A673 (cell line): ENCODE measurements around the gene TXNRD2.

Source experiments
- EZH2 ChIP-seq: fragments of 200-600 bp; sonication (generic); IDR thresholded peaks from 2 replicates; pipeline ENCODE4 v1.6.1; 2017; ENCODE audit warnings: borderline replicate concordance, low read depth, mild to moderate bottlenecking, mixed read lengths, antibody characterized with exemption, low read length; ENCODE audit not compliant: poor library complexity, severe bottlenecking
- TF ChIP-seq, protein P1 (sequence below): fragments of 300-800, 200-600 bp; sonication (generic); conservative IDR thresholded peaks from 2 replicates; pipeline ENCODE4 v1.5.1; 2017; ENCODE audit warnings: low read depth, mild to moderate bottlenecking, antibody characterized with exemption, low read length, moderate library complexity, mixed read lengths

GRCh38 chr22:19828035-19828401 is 113.6 kb downstream of the TXNRD2 start:
- TF ChIP-seq, protein P1, sequence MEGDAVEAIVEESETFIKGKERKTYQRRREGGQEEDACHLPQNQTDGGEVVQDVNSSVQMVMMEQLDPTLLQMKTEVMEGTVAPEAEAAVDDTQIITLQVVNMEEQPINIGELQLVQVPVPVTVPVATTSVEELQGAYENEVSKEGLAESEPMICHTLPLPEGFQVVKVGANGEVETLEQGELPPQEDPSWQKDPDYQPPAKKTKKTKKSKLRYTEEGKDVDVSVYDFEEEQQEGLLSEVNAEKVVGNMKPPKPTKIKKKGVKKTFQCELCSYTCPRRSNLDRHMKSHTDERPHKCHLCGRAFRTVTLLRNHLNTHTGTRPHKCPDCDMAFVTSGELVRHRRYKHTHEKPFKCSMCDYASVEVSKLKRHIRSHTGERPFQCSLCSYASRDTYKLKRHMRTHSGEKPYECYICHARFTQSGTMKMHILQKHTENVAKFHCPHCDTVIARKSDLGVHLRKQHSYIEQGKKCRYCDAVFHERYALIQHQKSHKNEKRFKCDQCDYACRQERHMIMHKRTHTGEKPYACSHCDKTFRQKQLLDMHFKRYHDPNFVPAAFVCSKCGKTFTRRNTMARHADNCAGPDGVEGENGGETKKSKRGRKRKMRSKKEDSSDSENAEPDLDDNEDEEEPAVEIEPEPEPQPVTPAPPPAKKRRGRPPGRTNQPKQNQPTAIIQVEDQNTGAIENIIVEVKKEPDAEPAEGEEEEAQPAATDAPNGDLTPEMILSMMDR, result no peak
- no peak for TF ChIP-seq EZH2
